IMR-90 (cell line): Measurements from ENCODE around the gene HS3ST1. TPM values are rescaled to one million over a fixed set of nuclear protein-coding genes. Genes with fewer than 3 reads are reported as not detected.

Source experiments
- ATAC-seq: fragments of 200-7000 bp; cut with Tn5 transposase; 2 replicates; pipeline ENCODE4 v1.9.1; 2020; ENCODE audit warnings: low read depth, mild to moderate bottlenecking, moderate library complexity
- BruUV-seq: library from RNA; stranded (reverse); fragments of 400-500 nt; replicated peaks from 2 replicates; lab custom pipeline; 2021; lab: Mats Ljungman, UMichigan
- CTCF ChIA-PET: fragments of 300-600 bp; formaldehyde crosslinking; extraction: SDS; loops from one replicate; lab custom pipeline; 2021; ENCODE audit warnings: antibody characterized with exemption; lab: Yijun Ruan, JAX
- POLR2A ChIA-PET: fragments of 300-600 bp; sonication (Branson Sonifier 250); formaldehyde crosslinking; loops from one replicate; lab custom pipeline; 2022; ENCODE audit warnings: antibody characterized with exemption; ENCODE audit not compliant: unreplicated experiment; lab: Charles Lee
- DNase-seq: peaks from one replicate; pipeline ENCODE4 v3.0.0; 2013
- H2AFZ ChIP-seq: replicated peaks from 2 replicates; pipeline ENCODE3; 2013; ENCODE audit warnings: low read length, mild to moderate bottlenecking; ENCODE audit not compliant: poor library complexity
- H2AK5ac ChIP-seq: 2 replicates; pipeline ENCODE4 v1.6.1; 2013; ENCODE audit warnings: low read depth, low read length, inconsistent platforms
- H2AK9ac ChIP-seq: replicated peaks from 2 replicates; pipeline ENCODE3; 2013; ENCODE audit warnings: mild to moderate bottlenecking, low read depth, low read length, moderate library complexity; ENCODE audit not compliant: poor library complexity
- H2BK120ac ChIP-seq: 2 replicates; pipeline ENCODE4 v1.6.1; 2013; ENCODE audit warnings: low read depth, low read length, inconsistent platforms
- H2BK15ac ChIP-seq: 3 replicates; pipeline ENCODE4 v1.6.1; 2013; ENCODE audit warnings: low read depth, low read length, inconsistent platforms
- H2BK20ac ChIP-seq: 2 replicates; pipeline ENCODE4 v1.6.1; 2013; ENCODE audit warnings: low read depth, mild to moderate bottlenecking, inconsistent platforms, low read length, moderate library complexity
- H2BK5ac ChIP-seq: 2 replicates; pipeline ENCODE4 v1.6.1; 2013; ENCODE audit warnings: mild to moderate bottlenecking, low read depth, low read length, inconsistent platforms; ENCODE audit not compliant: poor library complexity, severe bottlenecking
- H3K14ac ChIP-seq: replicated peaks from 2 replicates; pipeline ENCODE4 v1.6.1; 2013; ENCODE audit warnings: low read depth, low read length, inconsistent platforms
- H3K18ac ChIP-seq: 2 replicates; pipeline ENCODE4 v1.6.1; 2013; ENCODE audit warnings: low read depth, low read length, control low read depth
- H3K23ac ChIP-seq: 2 replicates; pipeline ENCODE4 v1.6.1; 2013; ENCODE audit warnings: low read depth, low read length, inconsistent platforms
- H3K27ac ChIP-seq: 2 replicates; pipeline ENCODE4 v1.5.1; 2013; ENCODE audit warnings: mild to moderate bottlenecking, control low read depth, low read length; ENCODE audit not compliant: insufficient read depth
- H3K27me3 ChIP-seq: 2 replicates; pipeline ENCODE4 v1.6.1; 2013; ENCODE audit warnings: low read length; ENCODE audit not compliant: control insufficient read depth, insufficient read depth
- H3K36me3 ChIP-seq: 2 replicates; pipeline ENCODE4 v1.6.1; 2013; ENCODE audit warnings: low read length, mixed read lengths; ENCODE audit not compliant: control insufficient read depth, insufficient read depth
- H3K4ac ChIP-seq: 2 replicates; pipeline ENCODE4 v1.6.1; 2013; ENCODE audit warnings: low read depth, low read length, inconsistent platforms
- H3K4me1 ChIP-seq: 2 replicates; pipeline ENCODE4 v1.6.1; 2013; ENCODE audit warnings: low read length, mixed read lengths; ENCODE audit not compliant: control insufficient read depth, insufficient read depth
- H3K4me2 ChIP-seq: 2 replicates; pipeline ENCODE4 v1.6.1; 2013; ENCODE audit warnings: low read depth, mild to moderate bottlenecking, control low read depth, low read length, moderate library complexity
- H3K4me3 ChIP-seq: 2 replicates; pipeline ENCODE4 v1.5.1; 2013; ENCODE audit warnings: low read depth, mild to moderate bottlenecking, control low read depth, low read length, moderate library complexity; ENCODE audit not compliant: insufficient read depth
- H3K56ac ChIP-seq: 2 replicates; pipeline ENCODE4 v1.6.1; 2013; ENCODE audit warnings: low read length, inconsistent platforms; ENCODE audit not compliant: insufficient read depth; ENCODE audit errors: extremely low read depth
- H3K79me1 ChIP-seq, 2 experiments: 2 replicates each; pipeline ENCODE4 v1.6.1; 2013; ENCODE audit warnings: low read length in 2 of 2, inconsistent platforms in 1 of 2, low read depth in 1 of 2
- H3K9ac ChIP-seq: 2 replicates; pipeline ENCODE4 v1.6.1; 2013; ENCODE audit warnings: low read depth, low read length, control low read depth
- H3K9me1 ChIP-seq: 2 replicates; pipeline ENCODE4 v1.6.1; 2013; ENCODE audit warnings: low read length, inconsistent platforms; ENCODE audit not compliant: insufficient read depth
- H3K9me3 ChIP-seq: 2 replicates; pipeline ENCODE4 v1.6.1; 2013; ENCODE audit warnings: low read length; ENCODE audit not compliant: control insufficient read depth, insufficient read depth
- H4K20me1 ChIP-seq: 2 replicates; pipeline ENCODE4 v1.6.1; 2013; ENCODE audit warnings: low read length, inconsistent platforms; ENCODE audit not compliant: insufficient read depth
- H4K5ac ChIP-seq: 2 replicates; pipeline ENCODE4 v1.6.1; 2013; ENCODE audit warnings: mild to moderate bottlenecking, low read depth, low read length, control low read depth
- H4K8ac ChIP-seq, 2 experiments: 2 replicates each; pipeline ENCODE4 v1.6.1; 2013; ENCODE audit warnings: low read depth in 2 of 2, low read length in 2 of 2, control low read depth in 1 of 2, inconsistent platforms in 1 of 2
- H4K91ac ChIP-seq: 2 replicates; pipeline ENCODE4 v1.6.1; 2013; ENCODE audit warnings: low read depth, low read length, inconsistent platforms; ENCODE audit not compliant: insufficient read depth
- NFE2L2 ChIP-seq: fragments of 150-350 bp; IDR thresholded peaks from 2 replicates; pipeline ENCODE4 v1.6.1; 2016; ENCODE audit warnings: low read depth, mild to moderate bottlenecking, low read length
- RAD21 ChIP-seq: IDR thresholded peaks from 2 replicates; pipeline ENCODE4 v1.6.1; 2012; ENCODE audit warnings: low read length, improper control_type of control experiment
- SMC3 ChIP-seq: fragments of 150-350 bp; IDR thresholded peaks from 2 replicates; pipeline ENCODE4 v1.6.1; 2016; ENCODE audit warnings: low read depth, mild to moderate bottlenecking, antibody characterized with exemption, low read length, moderate library complexity
- WGBS, 2 experiments: methylation state at CpG; one replicate each; pipeline versions ENCODE4 v1.1.5 to v1.1.7; 2013; ENCODE audit warnings: missing lambda C conversion rate in 2 of 2; ENCODE audit not compliant: insufficient read length in 1 of 2; ENCODE audit errors: extremely low coverage in 2 of 2; 5-methylcytosine and 5-hydroxymethylcytosine counted together
- dilution Hi-C: fragments of 300-500 bp; cut with HindIII; formaldehyde crosslinking; loops from one replicate; pipeline ENCODE4 v1.14.3; 2018; ENCODE audit warnings: low sequenced_read_pairs; ENCODE audit not compliant: unreplicated experiment
- in situ Hi-C: fragments of 300-500 bp; cut with MboI; formaldehyde crosslinking; loops from 3 replicates; pipeline ENCODE4 v1.14.3; 2019; ENCODE audit warnings: low sequenced_read_pairs, inconsistent platforms, mixed read lengths
- intact Hi-C: fragments of 100-400 bp; cut with micrococcal nuclease; formaldehyde crosslinking; loops from 2 replicates; pipeline ENCODE4 v1.10.0; 2022
- polyA plus RNA-seq, 3 experiments: library from polyadenylated mRNA; depleted of rRNA; stranded (reverse); fragments of >200 nt; gene quantifications; 2 replicates each; pipeline ENCODE4 v1.2.3, GENCODE V29; 2012; ENCODE audit warnings: low replicate concordance in 1 of 3
- total RNA-seq: library from RNA; depleted of rRNA; stranded (reverse); fragments of >200 nt; gene quantifications from 2 replicates; pipeline ENCODE4 v1.2.3, GENCODE V29; 2012

Gene HS3ST1
- total and polyA plus RNA-seq, 2 of the 4 experiments (the other 2 are of a cell fraction) = 0.09 TPM; not detected in 1

DNA sequence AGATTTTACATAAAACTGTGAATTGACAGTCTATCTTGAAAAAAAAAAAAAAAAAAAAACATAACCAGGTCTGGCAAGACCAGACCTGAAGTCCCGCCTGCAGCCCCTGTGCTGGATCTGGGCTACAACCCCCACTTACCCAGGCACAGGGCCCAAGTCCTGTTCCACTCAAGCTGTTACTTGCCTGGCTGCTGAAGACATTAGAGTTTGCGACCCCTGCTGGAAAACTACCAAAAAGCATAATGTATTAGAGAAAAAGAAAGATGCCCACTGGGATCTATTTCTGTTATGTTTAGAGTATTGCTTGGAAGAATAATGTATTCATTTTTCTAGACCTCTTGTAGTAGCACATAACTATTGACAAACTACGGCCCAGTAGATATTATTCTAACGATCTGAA lies 4.7 kb downstream of the HS3ST1 start:
- POLR2A ChIA-PET = no interaction called here
- CTCF ChIA-PET = interaction anchor here (0.7 kb wide), 1 partner anchor 19 kb away, joined by 4 read pairs; no protein-coding TSS in a partner anchor

More for the DNA sequence above, 4.7 kb downstream of the HS3ST1 start:
- Histone ChIP-seq H3K23ac (no peak overlapping the region), H3K9me3 (no peaks in the 10 kb centered on the region), H2BK15ac (no peak overlapping the region), H2BK120ac (no peak overlapping the region), H3K27me3 (peaks cover 24% of the 10 kb centered on the region), H3K9me1 (no peaks in the 10 kb centered on the region), H3K4me2 (no peak overlapping the region), H3K79me1 (no peaks in the 10 kb centered on the region), H3K27ac (no peak overlapping the region), H4K91ac (no peak overlapping the region), H3K14ac (no peak overlapping the region), H3K18ac (no peak overlapping the region), H4K20me1 (no peaks in the 10 kb centered on the region), H2AK5ac (no peak overlapping the region), H3K36me3 (no peaks in the 10 kb centered on the region), H2BK5ac (no peak overlapping the region), H3K4ac (no peak overlapping the region), H4K5ac (no peak overlapping the region), H2AK9ac (no peak overlapping the region), H2BK20ac (no peak overlapping the region), H4K8ac (no peak overlapping the region), H3K4me3 (no peak overlapping the region), H2AFZ (no peak overlapping the region), H3K4me1 (no peaks in the 10 kb centered on the region), H3K9ac (no peak overlapping the region), H3K56ac (no peak overlapping the region)
- peak; percentile 4 for DNase-seq
- no CpG with 5 or more reads among the region's 4 CpGs for WGBS, 2 experiments
- TF ChIP-seq NFE2L2 (no peak), RAD21 (peak; percentile 35; the same call in 1 of the 2 replicates), SMC3 (peak; percentile 30; the same call in 1 of the 2 replicates)
- in situ Hi-C loops (no loop called here), dilution Hi-C loops (no loop called here), intact Hi-C loops (no loop called here)
- no peak for ATAC-seq
- no TSS peak for BruUV-seq
